GM12872 (cell line): ENCODE measurements around the gene CPN2.

ENCODE experiments used
- CTCF ChIP-seq: IDR thresholded peaks from 3 replicates; pipeline ENCODE4 v1.5.1; 2011; ENCODE audit warnings: low read depth, mild to moderate bottlenecking, low read length, moderate library complexity; ENCODE audit not compliant: insufficient read depth

The CPN2 gene

GRCh38 chr3:194395778-194396538 is 44.8 kb upstream of the CPN2 start:
- no peak for TF ChIP-seq CTCF

DNA sequence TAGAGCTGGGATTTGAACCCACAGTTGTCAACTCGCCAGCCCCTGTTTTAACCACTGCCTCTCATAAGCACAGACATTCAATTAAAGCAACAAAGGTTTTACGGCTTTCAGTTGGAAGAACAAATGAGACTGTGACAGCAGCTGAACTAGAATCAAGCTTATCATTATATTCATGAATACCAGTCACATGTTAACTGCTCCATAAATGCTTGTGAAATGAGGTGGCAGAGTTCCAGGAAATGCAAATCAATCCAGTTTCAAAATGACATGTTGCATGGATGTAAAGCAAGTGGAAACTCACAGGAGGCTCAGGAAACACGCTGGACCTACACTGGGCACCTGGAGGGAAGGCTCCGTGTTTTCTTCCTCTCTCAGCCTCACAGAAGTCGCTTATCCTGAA is 44.1 kb upstream of the CPN2 start:
- no peak for TF ChIP-seq CTCF

DNA sequence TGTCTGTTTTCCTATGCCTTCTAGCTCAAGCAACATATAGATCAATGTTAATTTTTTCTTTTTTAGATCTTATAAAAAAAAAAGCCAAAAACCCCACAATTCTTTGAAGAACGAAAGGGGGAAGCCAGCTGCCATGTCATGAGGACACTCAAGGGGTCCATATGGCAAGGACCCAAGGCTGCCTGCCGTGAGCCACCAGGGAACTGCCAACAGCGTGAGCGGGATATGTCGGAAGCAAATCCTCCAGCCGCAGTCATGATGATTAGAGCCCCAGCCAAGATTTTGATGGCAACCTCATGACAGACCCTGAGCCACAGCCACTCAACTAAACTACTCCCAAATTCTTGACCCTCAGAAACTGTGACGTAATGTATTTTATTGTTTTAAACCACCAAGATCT is 41.4 kb upstream of the CPN2 start:
- TF ChIP-seq CTCF, result no peak

DNA sequence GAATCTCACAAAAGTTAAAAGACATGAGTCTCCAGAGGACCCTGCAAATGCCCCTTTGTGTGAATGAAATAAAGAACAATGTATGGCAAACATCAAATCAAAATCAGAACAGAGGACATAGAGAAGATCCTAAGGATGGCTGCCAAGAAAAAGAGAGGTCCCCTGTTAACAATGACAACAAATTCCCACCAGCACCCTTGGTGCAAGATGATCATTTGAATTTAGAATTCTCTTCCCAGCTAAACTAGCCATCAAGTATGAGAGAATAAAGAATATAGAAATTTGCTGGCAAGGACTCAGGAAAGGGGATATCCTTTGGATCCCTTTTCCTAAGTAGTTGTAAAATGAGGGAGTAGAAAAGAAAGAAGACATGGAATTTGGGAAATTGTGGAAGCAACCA is 39.7 kb upstream of the CPN2 start:
- TF ChIP-seq CTCF, result no peak

GRCh38 chr3:194389269-194389668 is 38.1 kb upstream of the CPN2 start:
- TF ChIP-seq CTCF, result no peak

DNA sequence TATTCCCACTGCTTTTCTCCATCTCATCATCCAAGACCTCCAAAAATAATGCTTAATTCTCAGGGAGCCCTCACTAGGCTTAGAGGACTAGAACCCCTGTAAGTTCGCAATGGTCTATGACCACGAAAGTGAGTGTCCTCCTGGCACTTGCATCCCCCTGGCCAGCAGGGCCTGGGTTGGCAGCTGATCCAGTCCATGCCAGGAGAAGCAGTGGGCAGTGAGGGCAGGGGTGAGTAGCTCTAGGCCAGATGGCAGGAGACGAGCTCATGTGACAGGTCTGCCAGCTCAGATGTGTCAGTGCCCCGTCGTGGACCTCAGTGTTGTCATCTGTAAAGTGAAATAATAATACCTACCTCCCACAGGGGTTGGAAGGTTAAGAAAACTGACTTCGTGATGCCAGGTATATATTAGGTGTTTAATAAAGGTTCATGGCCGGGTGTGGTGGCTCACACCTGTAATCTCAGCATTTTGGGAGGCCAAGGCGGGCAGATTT is 36.8 kb upstream of the CPN2 start:
- no peak for TF ChIP-seq CTCF

DNA sequence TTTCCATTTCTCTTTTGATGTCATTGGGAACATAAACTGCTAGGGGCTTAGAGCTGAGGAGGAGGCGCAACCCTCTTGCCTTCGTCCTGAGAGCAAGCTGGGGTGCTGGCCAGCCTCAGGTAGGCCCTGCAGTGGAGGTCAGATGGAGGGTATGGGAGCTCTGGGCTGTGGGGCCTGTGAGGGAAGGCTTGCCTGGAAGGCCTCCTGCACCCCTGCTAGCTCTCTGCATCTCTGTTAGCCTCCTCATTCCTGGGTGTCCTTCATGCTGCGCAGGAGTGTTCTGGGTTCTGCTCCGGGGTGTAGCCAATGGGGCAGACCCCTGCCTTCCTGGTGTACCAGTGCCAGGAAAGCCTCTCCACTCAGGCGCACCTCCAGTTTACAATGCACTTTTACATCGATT is 36.1 kb upstream of the CPN2 start:
- no peak for TF ChIP-seq CTCF
